Esophagus squamous epithelium (tissue), 4 donors: Measurements from ENCODE around the gene SPATA18.
"Not testable (repeated sequence)": the region's sequence is repeated elsewhere in the genome, so short reads cannot be mapped to it uniquely, and the experiment has no call there.

ENCODE experiments used
- POLR2A ChIP-seq, 4 donors: fragments of 450-650 bp; IDR thresholded peaks; one replicate each; pipeline ENCODE4 v1.6.1; 2017; ENCODE audit warnings: antibody characterized with exemption in 4 of 4, mild to moderate bottlenecking in 4 of 4, moderate library complexity in 3 of 4
- TF ChIP-seq, protein P1 (sequence below), 6 experiments: fragments of 450-650 bp in 4 of 6; fragments of 200-600 bp in 2 of 6; sonication (generic) in 2 of 6; IDR thresholded peaks; one replicate each; pipeline ENCODE4 v1.5.1; 2016 to 2019; ENCODE audit warnings: antibody characterized with exemption in 6 of 6, mild to moderate bottlenecking in 4 of 6, moderate library complexity in 4 of 6

DNA sequence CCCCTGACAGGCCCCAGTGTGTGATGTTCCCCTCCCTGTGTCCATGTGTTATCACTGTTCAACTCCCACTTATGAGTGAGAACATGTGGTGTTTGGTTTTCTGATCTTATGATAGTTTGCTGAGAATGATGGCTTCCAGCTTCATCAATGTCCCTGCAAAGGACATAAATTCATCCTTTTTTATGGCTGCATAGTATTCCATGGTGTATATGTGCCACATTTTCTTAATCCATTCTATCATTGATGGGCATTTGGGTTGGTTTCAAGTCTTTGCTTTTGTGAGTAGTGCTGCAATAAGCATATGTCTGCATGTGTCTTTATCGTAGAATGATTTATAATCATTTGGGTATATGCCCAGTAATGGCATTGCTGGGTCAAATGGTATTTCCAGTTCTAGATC, 35.3 kb downstream of the SPATA18 start:
- not testable (repeated sequence) for TF ChIP-seq POLR2A (IDR thresholded peaks at IDR 0.05)
- TF ChIP-seq, protein P1, sequence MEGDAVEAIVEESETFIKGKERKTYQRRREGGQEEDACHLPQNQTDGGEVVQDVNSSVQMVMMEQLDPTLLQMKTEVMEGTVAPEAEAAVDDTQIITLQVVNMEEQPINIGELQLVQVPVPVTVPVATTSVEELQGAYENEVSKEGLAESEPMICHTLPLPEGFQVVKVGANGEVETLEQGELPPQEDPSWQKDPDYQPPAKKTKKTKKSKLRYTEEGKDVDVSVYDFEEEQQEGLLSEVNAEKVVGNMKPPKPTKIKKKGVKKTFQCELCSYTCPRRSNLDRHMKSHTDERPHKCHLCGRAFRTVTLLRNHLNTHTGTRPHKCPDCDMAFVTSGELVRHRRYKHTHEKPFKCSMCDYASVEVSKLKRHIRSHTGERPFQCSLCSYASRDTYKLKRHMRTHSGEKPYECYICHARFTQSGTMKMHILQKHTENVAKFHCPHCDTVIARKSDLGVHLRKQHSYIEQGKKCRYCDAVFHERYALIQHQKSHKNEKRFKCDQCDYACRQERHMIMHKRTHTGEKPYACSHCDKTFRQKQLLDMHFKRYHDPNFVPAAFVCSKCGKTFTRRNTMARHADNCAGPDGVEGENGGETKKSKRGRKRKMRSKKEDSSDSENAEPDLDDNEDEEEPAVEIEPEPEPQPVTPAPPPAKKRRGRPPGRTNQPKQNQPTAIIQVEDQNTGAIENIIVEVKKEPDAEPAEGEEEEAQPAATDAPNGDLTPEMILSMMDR (IDR thresholded peaks at IDR 0.05) = not testable (repeated sequence)
